Superior temporal gyrus (tissue), 1 donor: ENCODE measurements around the gene EFCAB3.
A peak's percentile ranks its signal among the peaks of the same experiment; 100 is the strongest.
"Not testable (repeated sequence)": the region's sequence is repeated elsewhere in the genome, so short reads cannot be mapped to it uniquely, and the experiment has no call there.

Source experiments
- DNase-seq: peaks from one replicate; pipeline ENCODE4 v3.0.0-alpha.2; 2016; ENCODE audit errors: extremely low spot score

EFCAB3 gene

GRCh38 chr17:62380253-62380652, at the start of gene EFCAB3:
TSS of gene EFCAB3 (plus strand) at chr17:62380553. CDS start at chr17:62382980, 2,427 bp downstream.
- no peak for DNase-seq

GRCh38 chr17:62336527-62336926, 43.8 kb upstream of the EFCAB3 start:
- no peak for DNase-seq

- peak; percentile 41 for DNase-seq
These were observed 36.5 kb upstream of the EFCAB3 start for GRCh38 chr17:62343764-62344270.

- no peak for DNase-seq
These were observed 29.2 kb upstream of the EFCAB3 start for GRCh38 chr17:62351176-62351575.

GRCh38 chr17:62366191-62366590, 14.2 kb upstream of the EFCAB3 start:
- DNase-seq, result no peak

GRCh38 chr17:62381561-62381960, 1.2 kb downstream of the EFCAB3 start:
- DNase-seq, result no peak

GRCh38 chr17:62388856-62389255, 8.5 kb downstream of the EFCAB3 start:
- no peak for DNase-seq

- no peak for DNase-seq
These were observed 12.6 kb downstream of the EFCAB3 start for GRCh38 chr17:62392908-62393307.

- no peak for DNase-seq
These were observed 18.5 kb downstream of the EFCAB3 start for GRCh38 chr17:62398891-62399290.

GRCh38 chr17:62405451-62405850, 25.1 kb downstream of the EFCAB3 start:
- DNase-seq, result no peak

- not testable (repeated sequence) for DNase-seq
These were observed 32.7 kb downstream of the EFCAB3 start for GRCh38 chr17:62413090-62413489.

- DNase-seq, result peak; percentile 86
These were observed 43.5 kb downstream of the EFCAB3 start, which contains the start of gene METTL2A for GRCh38 chr17:62423647-62424461. TSS of gene METTL2A (plus strand) at chr17:62423897. CDS start at chr17:62423903, 6 bp downstream.

GRCh38 chr17:62426214-62426613, 45.9 kb downstream of the EFCAB3 start:
- DNase-seq, result not testable (repeated sequence)

- not testable (repeated sequence) for DNase-seq
These were observed 54.9 kb downstream of the EFCAB3 start for GRCh38 chr17:62435251-62435650.

GRCh38 chr17:62441181-62441580, 60.8 kb downstream of the EFCAB3 start:
- DNase-seq, result not testable (repeated sequence)

GRCh38 chr17:62444063-62444462, 63.7 kb downstream of the EFCAB3 start:
- DNase-seq, result no peak

GRCh38 chr17:62445791-62446190, 65.4 kb downstream of the EFCAB3 start:
- DNase-seq, result not testable (repeated sequence)

GRCh38 chr17:62452195-62452594, 71.8 kb downstream of the EFCAB3 start:
- DNase-seq, result not testable (repeated sequence)

GRCh38 chr17:62453041-62453440, 72.7 kb downstream of the EFCAB3 start:
- not testable (repeated sequence) for DNase-seq

GRCh38 chr17:62453656-62454055, 73.3 kb downstream of the EFCAB3 start:
- DNase-seq, result not testable (repeated sequence)

- DNase-seq, result peak; percentile 25
These were observed 73.8 kb downstream of the EFCAB3 start for GRCh38 chr17:62454111-62454510.

GRCh38 chr17:62456016-62456415, 75.7 kb downstream of the EFCAB3 start:
- no peak for DNase-seq

GRCh38 chr17:62458483-62458882, 78.1 kb downstream of the EFCAB3 start:
- DNase-seq, result not testable (repeated sequence)
